Nephron (organoid): ENCODE measurements around the gene TNIK.

Experiments used
- H3K27ac Mint-ChIP-seq, 3 experiments: 2 replicates each; pipeline ENCODE4 v1.8.0; 2020; ENCODE audit warnings: mixed read lengths in 3 of 3, mild to moderate bottlenecking in 2 of 3, moderate library complexity in 1 of 3
- H3K27me3 Mint-ChIP-seq: 2 replicates; pipeline ENCODE4 v1.8.0; 2021; ENCODE audit warnings: low read depth, mild to moderate bottlenecking, moderate library complexity, mixed read lengths
- H3K36me3 Mint-ChIP-seq: 2 replicates; pipeline ENCODE4 v1.8.0; 2020; ENCODE audit warnings: low read depth, mixed read lengths
- H3K4me1 Mint-ChIP-seq: 2 replicates; pipeline ENCODE4 v1.8.0; 2020; ENCODE audit warnings: mixed read lengths
- H3K4me3 Mint-ChIP-seq, 3 experiments: 2 replicates each; pipeline ENCODE4 v1.8.0; 2020; ENCODE audit warnings: mild to moderate bottlenecking in 3 of 3, mixed read lengths in 3 of 3, moderate library complexity in 2 of 3
- H3K9me3 Mint-ChIP-seq: 2 replicates; pipeline ENCODE4 v1.8.0; 2020; ENCODE audit warnings: mixed read lengths
- TF ChIP-seq, protein P1 (sequence below), 3 experiments: fragments of 200-600 bp; sonication (generic); IDR thresholded peaks; one replicate each; pipeline ENCODE4 v1.5.0; 2021; ENCODE audit warnings: antibody characterized with exemption in 3 of 3; ENCODE audit not compliant: unreplicated experiment in 3 of 3

TNIK gene

DNA sequence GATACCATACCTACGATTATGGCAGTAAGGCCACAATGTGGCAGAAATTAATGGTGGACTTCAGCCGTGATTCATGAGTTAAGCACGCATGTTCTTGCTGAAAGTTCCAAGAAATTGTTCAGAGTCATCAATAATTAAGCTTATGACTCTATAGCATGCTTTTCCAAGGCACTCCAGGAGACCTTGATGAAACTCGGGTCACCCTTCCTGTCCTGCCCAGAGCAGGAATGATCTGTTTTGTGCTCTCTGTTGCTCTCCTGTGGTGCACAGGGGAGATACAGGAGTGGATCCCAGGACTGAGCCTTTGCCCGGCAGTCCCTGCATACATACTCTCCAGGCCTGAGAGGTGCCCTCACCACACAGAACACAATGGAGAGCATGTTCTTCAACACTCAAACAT, 292.1 kb downstream of the TNIK start:
- TF ChIP-seq, protein P1, sequence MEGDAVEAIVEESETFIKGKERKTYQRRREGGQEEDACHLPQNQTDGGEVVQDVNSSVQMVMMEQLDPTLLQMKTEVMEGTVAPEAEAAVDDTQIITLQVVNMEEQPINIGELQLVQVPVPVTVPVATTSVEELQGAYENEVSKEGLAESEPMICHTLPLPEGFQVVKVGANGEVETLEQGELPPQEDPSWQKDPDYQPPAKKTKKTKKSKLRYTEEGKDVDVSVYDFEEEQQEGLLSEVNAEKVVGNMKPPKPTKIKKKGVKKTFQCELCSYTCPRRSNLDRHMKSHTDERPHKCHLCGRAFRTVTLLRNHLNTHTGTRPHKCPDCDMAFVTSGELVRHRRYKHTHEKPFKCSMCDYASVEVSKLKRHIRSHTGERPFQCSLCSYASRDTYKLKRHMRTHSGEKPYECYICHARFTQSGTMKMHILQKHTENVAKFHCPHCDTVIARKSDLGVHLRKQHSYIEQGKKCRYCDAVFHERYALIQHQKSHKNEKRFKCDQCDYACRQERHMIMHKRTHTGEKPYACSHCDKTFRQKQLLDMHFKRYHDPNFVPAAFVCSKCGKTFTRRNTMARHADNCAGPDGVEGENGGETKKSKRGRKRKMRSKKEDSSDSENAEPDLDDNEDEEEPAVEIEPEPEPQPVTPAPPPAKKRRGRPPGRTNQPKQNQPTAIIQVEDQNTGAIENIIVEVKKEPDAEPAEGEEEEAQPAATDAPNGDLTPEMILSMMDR (IDR thresholded peaks at IDR 0.05; ENCODE audit: unreplicated experiment in 3 of 3): peak in 1 of 3 experiments; percentile 20
- Mint-ChIP-seq H3K36me3 (peaks cover 31% of the 10 kb centered on the region), H3K9me3 (peaks cover 1% of the 10 kb centered on the region), H3K4me1 (no peaks in the 10 kb centered on the region), H3K27ac (no peak overlapping the region), H3K4me3 (no peak overlapping the region), H3K27me3 (peaks cover 4% of the 10 kb centered on the region)

DNA sequence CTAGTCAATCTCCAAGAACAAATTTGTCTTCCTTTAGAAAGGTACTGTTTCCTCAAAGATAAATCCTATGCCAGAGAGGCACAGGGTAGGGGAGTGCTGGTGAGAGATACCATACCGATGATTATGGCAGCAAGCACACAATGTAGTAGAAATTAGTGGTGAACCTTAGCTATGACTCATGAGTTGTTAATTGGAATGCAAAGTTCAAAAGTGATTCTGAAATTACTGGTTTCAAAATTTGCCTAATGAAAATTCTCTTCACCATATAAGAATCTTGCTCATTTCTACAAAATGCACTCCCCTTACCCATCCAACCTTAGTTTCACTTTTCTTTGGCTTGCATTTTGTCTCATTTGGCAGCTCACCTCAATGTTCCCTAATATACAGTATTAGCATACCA, 294.2 kb downstream of the TNIK start:
- Mint-ChIP-seq H3K4me1 (no peaks in the 10 kb centered on the region), H3K36me3 (peaks cover 39% of the 10 kb centered on the region), H3K27ac (no peak overlapping the region), H3K27me3 (peaks cover 4% of the 10 kb centered on the region), H3K9me3 (peaks cover 8% of the 10 kb centered on the region), H3K4me3 (no peak overlapping the region)
- TF ChIP-seq, protein P1 (IDR thresholded peaks at IDR 0.05; ENCODE audit: unreplicated experiment in 3 of 3): no peak

DNA sequence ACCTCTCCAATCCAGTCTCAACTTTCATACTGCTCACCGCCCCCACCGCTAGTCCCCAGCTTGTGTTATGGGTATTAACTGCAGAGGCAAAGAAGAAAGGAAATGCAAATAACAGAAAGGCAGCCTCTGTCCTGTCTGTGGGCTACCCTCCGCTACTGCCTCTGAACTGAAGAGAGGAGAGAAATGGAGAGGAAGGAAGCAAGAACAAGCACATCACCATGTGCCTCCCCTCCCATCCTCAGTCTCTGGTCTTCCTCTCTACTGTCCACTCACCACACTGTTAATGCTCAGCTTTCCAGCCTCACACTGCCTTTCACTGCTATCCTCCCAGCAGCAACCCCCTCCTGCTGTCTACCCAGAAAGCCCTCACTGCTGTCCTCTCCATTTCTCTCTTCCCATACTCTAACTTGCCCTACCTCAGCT, 294.7 kb downstream of the TNIK start:
- Mint-ChIP-seq H3K4me3 (no peak overlapping the region), H3K27ac (no peak overlapping the region), H3K9me3 (peaks cover 8% of the 10 kb centered on the region), H3K36me3 (peaks cover 41% of the 10 kb centered on the region), H3K4me1 (no peaks in the 10 kb centered on the region), H3K27me3 (peaks cover 4% of the 10 kb centered on the region)
- TF ChIP-seq, protein P1 (IDR thresholded peaks at IDR 0.05; ENCODE audit: unreplicated experiment in 3 of 3): no peak

DNA sequence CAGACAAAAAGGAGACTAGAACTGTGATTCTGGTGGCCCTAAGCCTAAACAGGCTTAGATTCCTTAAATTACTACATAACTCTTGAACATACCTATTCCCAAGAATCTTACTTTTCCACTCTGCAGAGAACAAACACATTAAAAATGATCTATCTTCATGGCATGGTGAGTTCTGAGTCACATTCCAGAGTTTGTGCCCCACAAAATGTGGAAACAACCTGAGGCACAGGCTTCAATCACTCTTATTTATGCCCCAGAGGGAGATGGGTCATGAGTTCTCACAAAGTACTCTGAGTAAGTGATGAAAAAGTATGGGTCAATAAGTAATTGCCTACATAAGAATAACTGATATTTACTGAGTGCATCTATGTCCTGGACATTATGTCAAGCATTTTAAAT, 296.1 kb downstream of the TNIK start:
- no peaks in the 10 kb centered on the region for H3K4me1 Mint-ChIP-seq
- peaks cover 49% of the 10 kb centered on the region for H3K36me3 Mint-ChIP-seq
- H3K4me3 Mint-ChIP-seq: no peak overlapping the region
- TF ChIP-seq, protein P1 (IDR thresholded peaks at IDR 0.05; ENCODE audit: unreplicated experiment in 3 of 3): no peak
- no peak overlapping the region for H3K27ac Mint-ChIP-seq
- peaks cover 5% of the 10 kb centered on the region for H3K27me3 Mint-ChIP-seq
- H3K9me3 Mint-ChIP-seq: peaks cover 8% of the 10 kb centered on the region

DNA sequence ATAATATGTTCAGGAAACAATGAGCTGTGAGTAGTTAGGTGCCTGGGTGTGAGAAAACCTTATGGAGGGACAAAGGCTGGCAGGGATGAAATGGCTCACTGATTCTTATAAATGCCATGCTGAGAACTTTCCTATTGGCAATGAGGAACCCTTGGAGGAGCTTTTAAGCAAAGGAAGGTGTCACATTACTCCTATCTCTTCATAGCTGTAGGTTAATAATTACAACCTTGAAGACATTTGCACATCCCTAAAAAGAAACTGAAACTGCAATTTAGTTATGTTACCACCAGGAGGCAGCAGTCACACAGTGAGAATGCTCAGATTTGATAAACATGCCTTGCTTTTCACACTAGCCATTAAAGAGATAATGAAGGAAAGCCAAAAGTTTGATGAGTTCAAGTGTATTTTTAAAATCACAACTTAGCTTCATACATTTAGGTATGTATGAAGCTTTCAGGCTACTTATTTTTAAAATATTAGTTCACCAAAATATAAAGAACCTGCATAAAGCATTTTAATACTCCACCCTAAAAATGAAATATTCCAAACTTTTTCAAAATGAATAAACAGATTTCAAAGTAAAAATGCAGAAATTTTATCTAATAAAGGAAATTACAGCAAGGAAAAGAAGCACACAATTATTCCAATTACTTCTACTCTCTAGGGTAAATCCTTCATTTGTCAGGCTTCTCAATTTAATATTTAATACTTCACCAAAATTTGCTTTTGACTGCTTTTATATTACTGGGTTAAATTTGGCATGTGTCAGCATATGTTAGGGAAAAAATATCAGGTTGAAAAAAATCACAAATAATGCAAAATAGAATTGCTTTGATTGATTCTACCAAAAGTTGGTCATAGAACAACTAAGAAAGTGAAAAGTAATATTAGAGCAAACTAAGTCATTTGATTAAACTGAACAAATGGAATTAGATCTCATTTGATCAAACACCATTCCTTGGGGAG, 296.8 kb downstream of the TNIK start:
- peaks cover 56% of the 10 kb centered on the region for H3K36me3 Mint-ChIP-seq
- H3K4me3 Mint-ChIP-seq: no peak overlapping the region
- H3K4me1 Mint-ChIP-seq: no peaks in the 10 kb centered on the region
- H3K27me3 Mint-ChIP-seq: peaks cover 9% of the 10 kb centered on the region
- TF ChIP-seq, protein P1 (IDR thresholded peaks at IDR 0.05; ENCODE audit: unreplicated experiment in 3 of 3): peak in 2 of 3 experiments; percentile 31 to 43
- no peak overlapping the region for H3K27ac Mint-ChIP-seq
- H3K9me3 Mint-ChIP-seq: peaks cover 8% of the 10 kb centered on the region
